Ovary (tissue), 9 donors: Measurements from ENCODE around the gene EPB41L2. TPM values are rescaled to one million over a fixed set of nuclear protein-coding genes. Genes with fewer than 3 reads are reported as not detected.

ENCODE experiments used
- DNase-seq, 5 donors: peaks; one replicate each; pipeline ENCODE4 v3.0.0-alpha.2; 2019 to 2020
- H3K27ac ChIP-seq, 2 donors: fragments of 200-600 bp; one replicate each; pipeline versions ENCODE4 v1.5.1 to v1.8.0; 2019 to 2022
- H3K27me3 ChIP-seq: fragments of 200-600 bp; one replicate; pipeline ENCODE4 v1.8.0; 2022
- H3K36me3 ChIP-seq: fragments of 200-600 bp; sonication (generic); one replicate; pipeline ENCODE4 v1.5.1; 2019
- H3K4me1 ChIP-seq: one replicate; pipeline ENCODE4 v1.8.1; 2013; ENCODE audit warnings: mild to moderate bottlenecking, moderate library complexity; ENCODE audit not compliant: insufficient read depth
- H3K4me3 ChIP-seq: fragments of 200-600 bp; sonication (generic); one replicate; pipeline ENCODE4 v1.5.1; 2017
- H3K9me3 ChIP-seq, 2 donors: fragments of 200-600 bp in 1 of 2; sonication (generic) in 1 of 2; one replicate each; pipeline versions ENCODE4 v1.5.1 to v1.8.1; 2013 to 2019; ENCODE audit warnings: mild to moderate bottlenecking in 1 of 2, moderate library complexity in 1 of 2
- CTCF ChIP-seq, 3 donors: fragments of 450-650 bp in 2 of 3; fragments of 200-600 bp in 1 of 3; IDR thresholded peaks; one replicate each; pipeline versions ENCODE4 v1.5.1 to v1.8.0; 2016 to 2022; ENCODE audit warnings: antibody characterized with exemption in 3 of 3, mild to moderate bottlenecking in 1 of 3
- EP300 ChIP-seq: sonication (generic); formaldehyde crosslinking; IDR thresholded peaks from one replicate; pipeline ENCODE4 v1.6.1; 2017; ENCODE audit warnings: antibody characterized with exemption
- POLR2A ChIP-seq: fragments of 450-650 bp; IDR thresholded peaks from one replicate; pipeline ENCODE4 v1.6.1; 2017; ENCODE audit warnings: antibody characterized with exemption, mild to moderate bottlenecking, moderate library complexity
- WGBS, 3 donors: extraction: QIAGEN DNeasy Blood & Tissue Kit in 1 of 3; methylation state at CpG; one replicate each; pipeline versions ENCODE4 v1.1.5 to v1.1.7; 2013 to 2017; 5-methylcytosine and 5-hydroxymethylcytosine counted together
- intact Hi-C, 4 donors: fragments of 100-400 bp; cut with DNase I; formaldehyde crosslinking; loops; one replicate each; pipeline versions ENCODE4 v1.11.0 to v1.15.1; 2022 to 2023
- polyA plus RNA-seq, 2 donors: library from polyadenylated mRNA; stranded (reverse); fragments of 200-250 nt in 1 of 2; fragments of 350-450 nt in 1 of 2; fragmentation: Illumina TruSeq in 1 of 2; extraction: RNeasy Lipid Tissue Mini Kit (QIAGEN cat#74804) in 1 of 2; gene quantifications; one replicate each; pipeline ENCODE4 v1.2.3, GENCODE V29; 2013 to 2014
- total RNA-seq, 7 donors: library from RNA; depleted of rRNA in 2 of 7; stranded (reverse); fragments of >200 nt in 2 of 7; fragmentation: NEBNext Ultra II Directional in 3 of 7; extraction: Animal tissue kit (Norgen Biotek cat#: 25700) in 3 of 7; gene quantifications; one replicate each; pipeline versions ENCODE4 v1.1.0 to v1.2.4, GENCODE V29; 2016 to 2023
- donor health status: DM: no; HTN: no; CAD: no; lungs with moderate emphysema.
- donor health status: DM: no; HTN: no; CAD: no.
- donor health status: Bipolar disorder and iron deficiency.
- donor health status: DM: yes; HTN: yes; CAD: no.
- donor health status: DM: no; HTN: no; CAD: no.
- donor health status: DM: yes; HTN: yes; CAD: no.

Gene EPB41L2
- total and polyA plus RNA-seq, 9 donors = 49.8 to 294 (median 204) TPM

GRCh38 chr6:130932438-130932837 is 130.6 kb downstream of the EPB41L2 start:
- TF ChIP-seq POLR2A (no peak), EP300 (no peak), CTCF (IDR thresholded peaks at IDR 0.05) (no peak)
- Histone ChIP-seq H3K27me3 (peaks cover 2% of the 10 kb centered on the region), H3K4me1 (peaks cover 5% of the 10 kb centered on the region), H3K36me3 (no peaks in the 10 kb centered on the region), H3K4me3 (no peak overlapping the region), H3K9me3 (no peaks in the 10 kb centered on the region), H3K27ac (no peak overlapping the region)
- 74 to 79% (median 79%) methylated on average over 2 of the region's 2 CpGs for WGBS, 3 donors
- no peak for DNase-seq
- intact Hi-C loops = no loop called here

- no peak overlapping the region for H3K4me3 ChIP-seq
- intact Hi-C loops = no loop called here
- H3K4me1 ChIP-seq = peaks cover 5% of the 10 kb centered on the region
- peaks cover 2% of the 10 kb centered on the region for H3K27me3 ChIP-seq
- TF ChIP-seq POLR2A = no peak
- TF ChIP-seq CTCF (IDR thresholded peaks at IDR 0.05) = no peak
- no peak for TF ChIP-seq EP300
- 95 to 97% (median 96%) methylated on average over 4 of the region's 4 CpGs for WGBS, 3 donors
- no peak overlapping the region for H3K27ac ChIP-seq
- no peak for DNase-seq
- H3K36me3 ChIP-seq = no peaks in the 10 kb centered on the region
- H3K9me3 ChIP-seq = no peaks in the 10 kb centered on the region
Observed at GRCh38 chr6:130931683-130932082, 131.4 kb downstream of the EPB41L2 start.

- Histone ChIP-seq H3K36me3 (no peaks in the 10 kb centered on the region), H3K4me3 (no peak overlapping the region), H3K9me3 (no peaks in the 10 kb centered on the region), H3K27ac (no peak overlapping the region), H3K4me1 (peaks cover 3% of the 10 kb centered on the region), H3K27me3 (peaks cover 2% of the 10 kb centered on the region)
- DNase-seq = no peak
- TF ChIP-seq POLR2A (no peak), CTCF (IDR thresholded peaks at IDR 0.05) (no peak), EP300 (no peak)
- 22 to 24% (median 23%) methylated on average over 7 of the region's 7 CpGs for WGBS, 3 donors
- intact Hi-C loops = no loop called here
Observed at GRCh38 chr6:130929036-130929678, 133.9 kb downstream of the EPB41L2 start.

- WGBS, 3 donors = 81 to 88% (median 84%) methylated on average over 6 of the region's 6 CpGs
Observed at GRCh38 chr6:130928158-130928912, 134.7 kb downstream of the EPB41L2 start.

More at GRCh38 chr6:130928158-130928912, 134.7 kb downstream of the EPB41L2 start:
- no peak overlapping the region for H3K4me3 ChIP-seq
- no peak for DNase-seq
- peaks cover 2% of the 10 kb centered on the region for H3K27me3 ChIP-seq
- TF ChIP-seq POLR2A (no peak), CTCF (IDR thresholded peaks at IDR 0.05) (no peak), EP300 (no peak)
- H3K4me1 ChIP-seq = peaks cover 3% of the 10 kb centered on the region
- intact Hi-C loops = no loop called here
- H3K9me3 ChIP-seq = no peaks in the 10 kb centered on the region
- H3K27ac ChIP-seq = no peak overlapping the region
- H3K36me3 ChIP-seq = no peaks in the 10 kb centered on the region
